Measurements from ENCODE around the gene HOXA11.

The HOXA11 gene

GRCh38 chr7:27185013-27185853, at the start of gene HOXA11:
Gene HOXA11, minus strand, starts transcription at chr7:27185232. Its CDS starts 88 bp downstream, at chr7:27185144.
- peak; percentile 66 for DNase-seq

GRCh38 chr7:27229448-27229847, 44.4 kb upstream of the HOXA11 start:
- DNase-seq: peak; percentile 33

- DNase-seq: peak; percentile 53
These were observed 40.2 kb upstream of the HOXA11 start for GRCh38 chr7:27224983-27225934.

DNA sequence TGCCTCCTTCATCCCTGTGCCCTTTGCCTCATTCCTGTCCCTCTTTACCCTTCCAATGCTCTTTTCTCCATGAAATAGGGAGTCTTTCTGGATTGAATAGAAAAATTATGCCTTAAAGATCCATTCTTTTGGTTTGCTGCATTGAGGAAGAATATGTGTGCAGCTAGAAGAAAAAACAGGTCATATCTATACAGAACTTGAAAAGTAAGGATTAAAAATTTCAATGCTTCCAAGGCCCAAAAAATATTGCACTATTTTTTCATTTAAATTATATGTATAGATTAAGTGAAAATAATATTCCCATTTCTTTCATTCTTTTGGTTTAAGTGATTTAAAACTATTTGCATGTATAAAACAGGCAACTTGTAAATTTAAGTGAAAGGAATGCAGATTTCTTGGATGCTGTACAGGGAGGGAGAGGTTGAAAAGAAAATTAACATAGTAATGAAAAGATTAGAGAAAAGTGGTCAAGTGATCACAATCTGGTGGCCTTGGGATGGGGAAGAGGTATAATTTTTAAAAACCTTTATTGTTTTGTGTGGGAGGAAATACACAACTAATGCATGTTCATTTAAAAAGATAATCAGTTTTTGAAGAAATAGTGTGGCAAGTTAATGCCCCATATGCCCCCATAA, 39.0 kb upstream of the HOXA11 start:
- DNase-seq: no peak

DNA sequence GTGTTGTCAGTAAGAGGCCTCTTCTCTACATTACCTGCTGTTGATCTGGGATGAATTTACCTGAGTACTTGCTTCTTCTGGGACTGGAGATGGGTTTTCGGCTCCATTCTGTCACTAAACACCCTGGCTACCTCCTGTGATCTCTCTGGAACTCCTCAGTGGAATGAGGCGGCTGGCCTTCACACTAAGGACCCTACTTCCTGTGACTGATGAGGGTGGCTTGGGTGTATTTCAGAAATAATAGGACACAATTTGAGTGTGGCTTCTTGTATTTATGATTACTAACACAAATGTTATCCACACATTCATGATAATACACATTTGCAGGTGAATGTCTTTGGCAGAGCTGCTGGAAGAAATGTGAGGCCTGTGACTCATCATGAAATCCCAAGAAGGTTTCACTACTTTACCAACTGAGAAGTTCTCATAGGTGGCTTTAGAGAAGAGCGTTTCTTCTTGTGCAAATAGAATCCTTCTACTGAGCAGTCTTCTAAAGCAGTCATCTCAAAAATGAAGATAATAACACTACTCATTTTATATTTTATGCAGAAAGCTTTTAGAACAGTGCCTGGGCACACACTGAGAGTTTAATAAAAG, 36.3 kb upstream of the HOXA11 start:
- no peak for DNase-seq

DNA sequence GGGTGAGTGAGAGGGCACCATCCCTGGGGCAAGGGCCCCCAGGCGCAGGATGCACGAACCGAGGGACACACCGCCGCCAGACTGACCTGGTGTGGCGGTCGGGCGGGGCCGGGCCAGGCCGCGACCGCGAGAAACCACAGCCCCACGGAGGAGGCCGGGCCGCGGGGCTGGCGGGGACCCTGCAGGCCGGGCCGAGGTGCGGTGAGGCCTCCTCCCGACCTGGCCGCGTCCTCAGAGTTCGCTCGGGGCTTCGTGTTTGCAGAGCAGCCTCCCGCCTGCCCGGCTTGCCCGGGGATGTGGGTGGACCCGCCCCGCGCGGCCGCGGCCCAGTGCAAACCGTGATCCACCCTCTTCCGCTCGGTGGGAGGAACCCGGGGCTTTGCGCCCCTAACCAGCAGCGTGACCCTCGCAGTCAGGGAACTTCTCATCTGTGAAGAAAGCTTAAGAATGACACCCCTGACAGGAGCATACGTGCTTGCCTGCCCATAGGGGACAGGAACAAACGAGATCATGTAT, 35.5 kb upstream of the HOXA11 start:
- DNase-seq: no peak

- no peak for DNase-seq
These were observed 34.8 kb upstream of the HOXA11 start for GRCh38 chr7:27219821-27220220.

GRCh38 chr7:27217951-27218350, 32.9 kb upstream of the HOXA11 start:
- DNase-seq: no peak

DNA sequence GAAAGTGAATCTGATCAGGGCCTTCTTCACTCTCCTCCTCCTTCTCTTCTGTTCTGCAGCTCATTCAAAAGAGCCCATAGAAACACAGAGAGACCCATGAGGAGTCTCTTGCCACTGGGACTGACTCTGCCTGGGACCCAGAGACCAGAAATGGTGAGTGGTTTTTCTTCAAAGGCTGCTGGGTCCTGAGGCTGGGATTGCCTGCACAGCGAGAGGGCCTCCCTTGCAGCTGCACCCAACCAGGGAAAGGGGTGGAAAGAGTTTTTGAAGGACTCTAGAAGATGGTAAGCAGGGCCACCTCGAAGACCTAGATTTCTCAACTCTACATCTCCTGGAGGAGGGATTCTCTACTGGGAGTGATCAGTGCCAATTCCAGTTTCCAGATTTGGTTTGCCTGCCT, 30.3 kb upstream of the HOXA11 start:
- DNase-seq: no peak

GRCh38 chr7:27214239-27214950, 29.4 kb upstream of the HOXA11 start:
- DNase-seq: no peak

- no peak for DNase-seq
These were observed 28.6 kb upstream of the HOXA11 start for GRCh38 chr7:27213433-27214238.

DNA sequence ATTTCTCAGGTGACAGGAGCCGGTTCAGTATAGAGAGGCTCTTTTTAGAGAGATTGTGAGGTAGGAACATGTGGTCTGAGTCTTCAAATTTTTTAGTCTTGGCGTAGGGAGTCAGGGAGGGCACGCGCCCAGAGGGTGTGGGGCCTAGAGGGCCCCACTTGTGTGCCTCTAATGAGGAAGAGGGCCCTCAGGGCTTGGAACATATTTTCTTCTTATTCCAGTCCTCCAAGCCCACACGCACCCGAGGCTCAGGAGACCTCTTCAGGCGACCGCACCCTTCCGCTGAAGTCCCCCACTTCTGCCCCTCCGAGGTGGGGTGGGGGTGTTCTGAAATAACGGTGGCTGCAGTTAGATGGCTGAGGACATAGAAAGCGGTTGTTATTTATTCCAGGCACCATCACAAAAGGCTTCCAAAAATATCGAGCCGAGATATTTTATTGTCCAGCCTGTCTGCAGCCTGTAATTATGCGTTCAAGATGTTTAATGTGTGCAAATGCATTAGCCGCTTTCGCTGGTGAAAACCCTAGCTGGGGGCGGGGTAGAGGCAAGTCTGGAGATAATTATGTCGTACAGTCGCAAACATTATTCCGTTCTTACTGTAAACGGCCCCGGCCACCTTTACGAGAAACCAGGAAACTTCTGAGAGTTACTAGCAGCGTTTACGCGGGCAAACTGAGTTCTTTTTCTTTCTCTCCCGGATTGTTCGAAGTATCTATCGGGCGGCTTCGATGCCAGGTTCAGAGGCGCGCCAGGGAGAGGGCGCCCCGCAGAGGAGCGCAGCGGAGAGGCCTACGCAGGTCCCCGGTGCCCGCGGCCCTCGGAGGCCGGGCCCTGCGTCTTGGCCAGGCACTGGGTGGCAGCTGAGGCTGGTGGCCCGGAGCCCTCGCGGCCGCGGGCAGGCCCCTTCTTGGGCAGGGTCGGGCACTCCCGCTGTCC, 27.7 kb upstream of the HOXA11 start:
- DNase-seq: no peak

- no peak for DNase-seq
These were observed 26.8 kb upstream of the HOXA11 start for GRCh38 chr7:27211764-27212204.

- no peak for DNase-seq
These were observed 26.0 kb upstream of the HOXA11 start for GRCh38 chr7:27211084-27211446.

GRCh38 chr7:27210441-27211083, 25.5 kb upstream of the HOXA11 start:
- peak; percentile 78 for DNase-seq

DNA sequence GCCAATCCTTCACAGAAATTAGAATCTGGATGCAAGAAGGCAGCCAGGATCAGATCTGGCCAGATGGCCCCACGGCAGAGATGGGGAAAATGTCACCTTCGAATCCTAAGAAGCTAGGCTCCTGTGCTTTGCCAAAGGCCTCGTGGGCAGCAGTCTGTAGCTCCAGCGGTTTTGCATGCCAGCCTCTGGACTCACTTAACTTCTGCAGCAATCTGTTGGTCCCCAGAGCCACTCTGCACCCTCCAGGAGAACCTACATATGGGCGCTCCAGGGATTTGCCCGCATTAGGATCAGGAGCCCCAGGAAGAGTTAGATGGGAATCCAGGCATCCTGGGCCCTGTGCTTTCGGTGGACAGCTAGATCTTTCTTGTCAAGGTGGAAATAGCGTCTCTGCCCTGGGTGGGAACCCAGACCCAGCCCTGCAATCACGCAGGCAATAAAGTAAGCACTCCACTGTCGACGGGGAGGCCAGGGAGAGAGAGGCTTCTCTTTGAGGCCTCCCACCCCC, 25.0 kb upstream of the HOXA11 start:
- no peak for DNase-seq

- no peak for DNase-seq
These were observed 24.0 kb upstream of the HOXA11 start for GRCh38 chr7:27208998-27209397.

- DNase-seq: no peak
These were observed 22.4 kb upstream of the HOXA11 start for GRCh38 chr7:27207348-27207985.

Data from activated CD8-positive, alpha-beta memory T cell treated with anti-CD3 and anti-CD28 coated beads for 24 hours (primary cell).